Parathyroid adenoma (tissue), 2 donors: ENCODE measurements around the gene STK24.

Experiments used
- H2AFZ ChIP-seq: fragments of 300-600 bp; sonication (generic); one replicate; pipeline ENCODE4 v1.7.0; 2017; ENCODE audit warnings: antibody characterized with exemption, mild to moderate bottlenecking
- H3K27ac ChIP-seq: fragments of 300-600 bp; sonication (generic); one replicate; pipeline ENCODE4 v1.7.0; 2017
- H3K27me3 ChIP-seq: fragments of 300-600 bp; sonication (generic); one replicate; pipeline ENCODE4 v1.7.0; 2017; ENCODE audit warnings: low read length; ENCODE audit not compliant: control insufficient read depth, insufficient read depth
- H3K36me3 ChIP-seq: fragments of 300-600 bp; sonication (generic); one replicate; pipeline ENCODE4 v1.7.0; 2017; ENCODE audit warnings: low read length; ENCODE audit not compliant: control insufficient read depth, insufficient read depth
- H3K4me1 ChIP-seq: fragments of 300-600 bp; sonication (generic); one replicate; pipeline ENCODE4 v1.7.0; 2017; ENCODE audit warnings: control low read depth
- H3K4me2 ChIP-seq: fragments of 300-600 bp; sonication (generic); one replicate; pipeline ENCODE4 v1.7.0; 2017; ENCODE audit warnings: low read length
- H3K4me3 ChIP-seq: fragments of 300-600 bp; sonication (generic); one replicate; pipeline ENCODE4 v1.7.0; 2017; ENCODE audit warnings: low read depth, low read length
- H3K79me2 ChIP-seq: fragments of 300-600 bp; sonication (generic); one replicate; pipeline ENCODE4 v1.7.0; 2017; ENCODE audit warnings: control low read depth
- H3K9ac ChIP-seq: fragments of 300-600 bp; sonication (generic); one replicate; pipeline ENCODE4 v1.7.0; 2017; ENCODE audit warnings: mild to moderate bottlenecking
- H3K9me3 ChIP-seq: fragments of 300-600 bp; sonication (generic); one replicate; pipeline ENCODE4 v1.7.0; 2017; ENCODE audit warnings: low read length; ENCODE audit not compliant: control insufficient read depth
- TF ChIP-seq, protein P1 (sequence below): fragments of 300-600 bp; sonication (generic); IDR thresholded peaks from one replicate; pipeline ENCODE4 v1.7.0; 2017; ENCODE audit warnings: antibody characterized with exemption, mild to moderate bottlenecking
- donor health status: primary hyperparathyroidism.

The STK24 gene

DNA sequence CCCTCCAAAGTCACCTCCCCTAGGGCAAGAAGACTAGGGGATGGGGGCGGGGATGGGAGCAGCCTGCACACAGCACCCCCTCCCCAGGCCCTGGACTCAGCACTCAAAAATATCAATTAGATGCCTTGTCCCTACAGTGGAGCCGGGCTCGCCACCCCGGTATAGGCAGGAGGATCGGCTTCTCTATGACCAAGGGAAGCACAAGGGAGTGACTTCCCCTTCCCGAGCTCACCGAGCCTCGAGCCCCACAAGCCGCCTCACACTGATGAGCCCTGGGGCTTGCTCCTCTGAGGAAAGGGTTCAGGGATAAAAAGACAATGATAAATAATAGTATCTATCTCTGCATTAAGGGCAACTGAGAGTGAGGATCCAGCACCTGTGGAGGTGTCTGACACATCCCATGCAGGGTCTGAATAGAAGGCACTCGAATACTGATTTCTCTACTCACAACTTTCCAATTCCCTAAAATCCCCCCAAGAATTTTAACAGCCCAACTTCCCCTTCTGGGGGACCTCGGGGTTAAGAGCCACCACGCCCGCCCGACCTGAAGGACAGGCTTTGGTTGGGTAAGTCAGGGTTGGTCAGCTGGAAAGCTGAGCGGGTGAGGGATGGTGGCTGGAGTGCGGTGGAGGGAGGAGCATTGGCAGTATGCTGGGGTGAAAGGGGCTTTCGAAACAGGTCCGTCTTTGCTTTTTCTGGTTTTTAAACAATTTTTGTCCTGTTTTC is 51.3 kb downstream of the STK24 start:
- Histone ChIP-seq H3K36me3 (no peaks in the 10 kb centered on the region), H3K27me3 (no peaks in the 10 kb centered on the region), H3K9ac (no peak overlapping the region), H3K27ac (no peak overlapping the region), H3K4me2 (no peak overlapping the region), H3K4me1 (no peaks in the 10 kb centered on the region), H3K79me2 (peaks cover 61% of the 10 kb centered on the region), H3K4me3 (no peak overlapping the region), H2AFZ (no peak overlapping the region), H3K9me3 (no peaks in the 10 kb centered on the region)
- TF ChIP-seq, protein P1, sequence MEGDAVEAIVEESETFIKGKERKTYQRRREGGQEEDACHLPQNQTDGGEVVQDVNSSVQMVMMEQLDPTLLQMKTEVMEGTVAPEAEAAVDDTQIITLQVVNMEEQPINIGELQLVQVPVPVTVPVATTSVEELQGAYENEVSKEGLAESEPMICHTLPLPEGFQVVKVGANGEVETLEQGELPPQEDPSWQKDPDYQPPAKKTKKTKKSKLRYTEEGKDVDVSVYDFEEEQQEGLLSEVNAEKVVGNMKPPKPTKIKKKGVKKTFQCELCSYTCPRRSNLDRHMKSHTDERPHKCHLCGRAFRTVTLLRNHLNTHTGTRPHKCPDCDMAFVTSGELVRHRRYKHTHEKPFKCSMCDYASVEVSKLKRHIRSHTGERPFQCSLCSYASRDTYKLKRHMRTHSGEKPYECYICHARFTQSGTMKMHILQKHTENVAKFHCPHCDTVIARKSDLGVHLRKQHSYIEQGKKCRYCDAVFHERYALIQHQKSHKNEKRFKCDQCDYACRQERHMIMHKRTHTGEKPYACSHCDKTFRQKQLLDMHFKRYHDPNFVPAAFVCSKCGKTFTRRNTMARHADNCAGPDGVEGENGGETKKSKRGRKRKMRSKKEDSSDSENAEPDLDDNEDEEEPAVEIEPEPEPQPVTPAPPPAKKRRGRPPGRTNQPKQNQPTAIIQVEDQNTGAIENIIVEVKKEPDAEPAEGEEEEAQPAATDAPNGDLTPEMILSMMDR, result no peak

- Histone ChIP-seq H3K36me3 (no peaks in the 10 kb centered on the region), H3K9ac (no peak overlapping the region), H3K4me3 (no peak overlapping the region), H3K79me2 (peaks cover 53% of the 10 kb centered on the region), H3K27me3 (no peaks in the 10 kb centered on the region), H2AFZ (no peak overlapping the region), H3K27ac (no peak overlapping the region), H3K4me2 (no peak overlapping the region), H3K4me1 (no peaks in the 10 kb centered on the region), H3K9me3 (no peaks in the 10 kb centered on the region)
- TF ChIP-seq, protein P1, result no peak
Measured at GRCh38 chr13:98524793-98525192, 52.1 kb downstream of the STK24 start.

DNA sequence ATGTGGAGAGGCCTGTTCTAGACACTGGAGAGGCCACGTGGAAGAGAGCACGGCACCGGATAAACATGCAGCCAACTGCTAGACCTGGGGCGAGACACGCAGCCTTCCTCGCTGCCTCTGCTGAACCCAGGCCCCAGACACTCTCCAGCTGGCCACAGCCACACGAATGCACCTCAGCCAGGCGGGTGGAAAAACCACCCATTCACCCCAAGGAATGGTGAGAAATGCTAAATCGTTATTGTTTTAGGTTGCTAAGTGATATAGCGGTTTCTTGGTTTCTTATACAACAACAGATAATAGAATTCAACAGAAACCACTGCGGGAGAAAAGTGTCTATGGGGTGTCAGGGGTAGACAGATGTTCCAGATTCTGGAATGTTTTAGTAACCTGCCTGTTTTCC is 52.5 kb downstream of the STK24 start:
- no peaks in the 10 kb centered on the region for H3K9me3 ChIP-seq
- no peaks in the 10 kb centered on the region for H3K36me3 ChIP-seq
- H3K9ac ChIP-seq, result no peak overlapping the region
- TF ChIP-seq, protein P1, result no peak
- peaks cover 49% of the 10 kb centered on the region for H3K79me2 ChIP-seq
- no peak overlapping the region for H3K27ac ChIP-seq
- H3K4me1 ChIP-seq, result no peaks in the 10 kb centered on the region
- H2AFZ ChIP-seq, result no peak overlapping the region
- H3K27me3 ChIP-seq, result no peaks in the 10 kb centered on the region
- no peak overlapping the region for H3K4me2 ChIP-seq
- H3K4me3 ChIP-seq, result no peak overlapping the region

DNA sequence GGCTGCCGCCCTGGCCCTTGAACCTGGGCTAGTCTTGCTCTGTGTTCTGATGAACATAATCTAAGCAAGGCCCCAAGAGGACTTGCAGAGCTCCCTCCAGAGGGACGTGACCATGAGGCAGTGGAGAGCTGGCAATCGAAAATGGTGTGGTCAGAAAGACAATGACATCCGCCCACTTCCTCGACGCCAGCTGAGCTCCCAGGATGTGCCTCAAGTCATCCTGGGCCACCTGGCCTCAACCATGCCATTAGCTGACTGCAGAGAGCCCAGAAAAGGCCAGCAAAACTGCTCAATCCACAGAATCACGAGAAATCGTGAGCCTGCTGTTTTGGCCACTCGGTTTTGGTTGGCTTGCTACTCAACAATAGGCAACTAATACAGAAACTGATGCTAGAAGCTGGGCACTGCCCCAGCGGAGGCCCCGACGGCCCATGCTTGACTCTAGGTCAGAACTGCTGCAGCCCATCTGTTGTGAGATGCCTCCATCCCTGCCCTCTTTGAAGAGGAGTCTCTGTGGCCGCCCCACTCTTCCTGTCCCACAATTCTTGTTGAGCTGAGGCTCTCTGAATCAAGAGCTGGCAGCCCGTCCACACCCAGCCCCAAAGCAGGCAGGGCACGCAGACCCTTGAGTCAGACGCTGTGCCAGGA is 53.3 kb downstream of the STK24 start:
- TF ChIP-seq, protein P1, result no peak
- Histone ChIP-seq H3K79me2 (peaks cover 43% of the 10 kb centered on the region), H3K36me3 (no peaks in the 10 kb centered on the region), H3K27ac (no peak overlapping the region), H3K9me3 (no peaks in the 10 kb centered on the region), H2AFZ (no peak overlapping the region), H3K9ac (no peak overlapping the region), H3K4me1 (no peaks in the 10 kb centered on the region), H3K27me3 (no peaks in the 10 kb centered on the region), H3K4me3 (no peak overlapping the region), H3K4me2 (no peak overlapping the region)
